Bronchus fibroblast of lung (primary cell): ENCODE measurements around the gene PHF21B. TPM values are rescaled to one million over a fixed set of nuclear protein-coding genes. Genes with fewer than 3 reads are reported as not detected.

Source experiments
- total RNA-seq: library from RNA; depleted of rRNA; stranded (reverse); fragments of >200 nt; gene quantifications from 2 replicates; pipeline ENCODE4 v1.2.3, GENCODE V29; 2015

Gene PHF21B
- under 0.01 TPM in 1 of 2 replicates, not detected in the other for total RNA-seq

DNA sequence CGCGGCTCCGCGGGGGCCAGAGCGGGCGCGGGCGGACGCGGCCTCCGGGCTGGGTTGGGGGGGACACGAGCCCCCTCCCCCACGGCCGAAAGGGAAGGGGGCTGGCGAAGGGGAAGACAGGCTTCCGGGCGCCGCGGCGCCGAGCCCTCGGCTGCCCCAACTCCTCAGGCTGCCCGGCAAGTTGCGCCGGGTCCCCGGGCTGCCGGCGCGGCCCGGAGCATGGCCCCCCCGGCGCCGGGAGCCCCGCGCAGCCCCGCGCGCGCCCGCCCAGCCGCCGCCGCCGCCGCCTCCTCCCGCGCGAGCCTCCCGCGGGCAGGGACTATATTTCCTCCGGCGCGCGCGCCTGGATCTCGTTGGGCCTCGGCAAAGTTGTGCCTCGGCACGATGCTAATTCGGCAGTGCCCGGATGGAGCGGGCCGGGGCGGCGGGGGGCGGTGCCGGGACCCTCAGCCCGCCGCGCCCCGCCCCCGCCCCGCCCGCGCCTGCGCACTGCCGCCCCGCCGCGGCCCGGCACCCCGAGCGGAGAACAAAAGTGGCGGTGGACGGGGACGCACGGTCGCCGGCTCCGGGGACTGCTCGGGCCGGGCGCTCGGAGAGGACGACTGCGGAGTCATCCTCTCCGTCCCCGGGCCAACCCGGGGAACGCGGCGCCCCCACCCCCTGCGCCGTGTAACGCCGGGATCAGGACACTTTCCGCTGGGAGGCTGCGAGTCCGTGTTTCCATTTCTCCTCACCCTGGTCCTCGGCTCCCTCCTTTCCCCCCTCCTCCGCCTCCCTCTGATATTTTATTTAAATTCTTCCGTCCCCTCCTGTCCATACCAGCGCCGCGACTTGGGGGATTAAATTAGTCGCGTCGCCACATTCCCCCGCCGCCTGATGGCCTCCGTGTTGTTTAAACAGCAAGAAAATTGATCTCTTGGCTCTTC, at the start of gene PHF21B:
PHF21B (minus strand) TSS at position 400 of the 926 bp plus-strand sequence. CDS start 456 bp downstream, outside the sequence.

Other genes starting within 250 kb of the PHF21B start
- 34.2 and 46.1 TPM in 2 replicates for gene NUP50, start 153.9 kb upstream of the PHF21B start, total RNA-seq
- gene KIAA0930, start 230.9 kb upstream of the PHF21B start, total RNA-seq = 15.5 and 16.3 TPM in 2 replicates